ENCODE data around the gene MECP2.

Gene MECP2

GRCh38 chrX:154020536-154021115 lies 76.9 kb downstream of the MECP2 start:
- H3K4me3 ChIP-seq (replicated peaks; ENCODE audit: low read depth, low read length), result peak overlapping the region; percentile 39
- no peak for DNase-seq (ENCODE audit: low read depth)
- TF ChIP-seq CTCF (IDR thresholded peaks at IDR 0.05; ENCODE audit: low read length, missing control alignments), result no peak

DNA sequence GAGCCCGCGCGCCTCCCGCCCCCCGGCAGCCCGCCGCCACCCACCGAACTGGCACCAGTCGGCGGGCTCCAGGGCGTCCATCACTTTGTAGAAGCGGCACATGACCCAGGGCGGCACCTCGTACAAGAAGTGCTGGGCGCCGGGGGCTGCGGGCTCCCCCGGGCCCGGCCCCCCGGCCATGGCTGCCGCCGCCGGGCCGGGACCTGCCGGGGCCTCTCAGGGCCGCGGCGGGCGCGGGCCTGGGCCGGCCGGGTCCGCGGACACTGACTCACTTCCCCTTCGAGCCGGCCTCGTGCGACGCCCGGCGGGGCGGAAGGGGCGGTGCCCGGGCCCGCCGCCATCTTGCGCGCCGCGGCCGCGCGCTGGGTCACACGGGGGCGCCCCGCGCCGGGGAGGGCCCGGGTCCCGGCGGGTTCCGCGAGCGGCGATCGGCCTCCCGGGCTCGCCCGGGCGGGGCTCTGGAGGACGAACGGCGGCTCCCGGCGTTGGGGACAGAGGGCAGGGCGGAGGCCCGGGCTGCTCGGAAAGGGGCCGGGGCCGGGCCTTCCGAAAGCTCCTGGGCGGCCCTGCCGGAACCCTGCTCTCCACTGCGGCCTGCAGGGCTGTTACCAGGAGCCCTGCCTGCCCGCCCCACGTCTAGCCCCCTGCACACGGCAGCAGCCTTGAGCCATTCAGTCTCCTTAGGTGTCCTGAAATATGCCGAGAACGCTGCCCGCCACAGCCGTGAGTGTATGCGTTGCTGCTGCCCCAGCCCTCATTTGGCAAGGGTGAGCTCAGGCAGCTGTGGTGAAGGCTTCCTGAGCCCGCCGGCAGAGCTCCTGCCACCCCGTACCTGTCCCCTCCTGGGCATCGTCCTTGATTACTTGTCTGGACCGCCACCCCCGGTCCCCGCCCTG lies 77.6 kb downstream of the MECP2 start, which contains the start of gene IRAK1:
Gene IRAK1, minus strand, starts transcription at position 270 of the 896 bp plus-strand sequence. Its CDS starts 90 bp downstream, at position 180.
- H3K4me3 ChIP-seq (replicated peaks; ENCODE audit: low read depth, low read length), result peak within 1 kb of the TSS; percentile 58
- TF ChIP-seq CTCF (IDR thresholded peaks at IDR 0.05; ENCODE audit: low read length, missing control alignments), result no peak
- DNase-seq (ENCODE audit: low read depth), result peak; percentile 60

- TF ChIP-seq CTCF (IDR thresholded peaks at IDR 0.05; ENCODE audit: low read length, missing control alignments), result no peak
- peak overlapping the region; percentile 58 for H3K4me3 ChIP-seq (replicated peaks; ENCODE audit: low read depth, low read length)
- DNase-seq (ENCODE audit: low read depth), result no peak
These were observed 78.4 kb downstream of the MECP2 start for GRCh38 chrX:154019061-154019621.

DNA sequence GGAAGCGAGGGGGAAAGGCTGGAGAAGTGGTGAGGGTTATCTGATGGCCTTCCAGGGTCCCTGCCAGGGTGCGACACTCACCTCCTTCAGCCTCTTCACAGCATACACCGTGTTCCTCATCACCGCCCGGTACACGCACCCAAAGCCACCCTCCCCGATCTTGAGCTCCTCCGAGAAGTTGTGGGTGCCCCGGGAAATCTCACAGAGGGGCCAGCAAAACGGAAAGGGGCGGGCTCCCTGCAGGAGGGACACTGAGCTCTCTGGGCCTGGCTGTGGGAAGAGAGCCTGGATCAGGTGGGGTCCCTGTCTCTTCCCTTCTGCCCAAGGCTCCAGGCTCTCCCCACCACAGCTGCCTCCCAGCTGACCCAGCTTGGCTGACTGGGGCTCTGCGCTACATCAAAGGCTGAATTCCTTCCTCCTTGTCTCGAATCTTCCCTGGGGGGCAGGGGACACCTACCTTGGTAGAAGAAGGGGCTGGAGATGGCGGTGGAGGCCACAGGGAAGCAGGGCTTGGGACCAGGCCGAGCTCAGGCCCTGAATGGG lies 78.9 kb downstream of the MECP2 start:
- peak overlapping the region; percentile 58 for H3K4me3 ChIP-seq (replicated peaks; ENCODE audit: low read depth, low read length)
- DNase-seq (ENCODE audit: low read depth), result no peak
- TF ChIP-seq CTCF (IDR thresholded peaks at IDR 0.05; ENCODE audit: low read length, missing control alignments), result no peak

- DNase-seq (ENCODE audit: low read depth), result no peak
- no peak for TF ChIP-seq CTCF (IDR thresholded peaks at IDR 0.05; ENCODE audit: low read length, missing control alignments)
- H3K4me3 ChIP-seq (replicated peaks; ENCODE audit: low read depth, low read length), result peak overlapping the region; percentile 58
These were observed 79.6 kb downstream of the MECP2 start for GRCh38 chrX:154017766-154018517.

- no peak overlapping the region for H3K4me3 ChIP-seq (replicated peaks; ENCODE audit: low read depth, low read length)
- DNase-seq (ENCODE audit: low read depth), result no peak
- TF ChIP-seq CTCF (IDR thresholded peaks at IDR 0.05; ENCODE audit: low read length, missing control alignments), result no peak
These were observed 81.0 kb downstream of the MECP2 start for GRCh38 chrX:154016366-154017076.
